Measurements from ENCODE around the gene ST3GAL4. TPM values are rescaled to one million over a fixed set of nuclear protein-coding genes. Genes with fewer than 3 reads are reported as not detected.

Gene ST3GAL4
- total RNA-seq, 2 experiments from 2014 or later, result 9.8 to 10.7 TPM

DNA sequence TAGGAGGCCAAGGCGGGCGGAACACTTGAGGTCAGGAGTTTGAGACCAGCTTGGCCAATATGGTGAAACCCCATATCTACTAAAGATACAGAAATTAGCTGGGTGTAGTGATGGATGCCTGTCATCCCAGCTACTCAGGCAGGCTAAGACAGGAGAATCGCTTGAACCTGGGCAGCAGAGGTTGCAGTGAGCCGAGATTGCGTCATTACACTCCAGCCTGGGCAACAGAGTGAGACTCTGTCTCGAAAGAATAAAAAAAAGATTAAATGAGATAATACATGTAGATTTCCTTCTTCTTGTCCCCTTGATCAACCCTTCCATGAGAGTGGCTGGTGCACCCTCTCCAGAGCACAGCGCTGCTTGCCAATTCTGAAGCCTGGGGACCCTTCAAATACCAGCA is 106.9 kb downstream of the ST3GAL4 start:
- peaks cover 6% of the 10 kb centered on the region for H3K27me3 Mint-ChIP-seq
- H3K27ac Mint-ChIP-seq, result no peak overlapping the region
- CTCF ChIA-PET, result interaction anchor here (1.3 to 7.9 kb wide), 2 partner anchors 16 to 17 kb away, joined by 4 to 55 read pairs; no protein-coding TSS in a partner anchor
- H3K36me3 Mint-ChIP-seq, result no peaks in the 10 kb centered on the region
- peaks cover 16% of the 10 kb centered on the region for H3K4me1 Mint-ChIP-seq (ENCODE audit: low read depth)
- POLR2A ChIA-PET, result no interaction called here
- no peak for DNase-seq
- intact Hi-C loops (cut with micrococcal nuclease), result no loop called here
- H3K4me3 Mint-ChIP-seq, result no peak overlapping the region
- H3K9me3 Mint-ChIP-seq, result no peaks in the 10 kb centered on the region

Other genes starting within 250 kb of the ST3GAL4 start
- gene RPUSD4, start 144.0 kb upstream of the ST3GAL4 start, total RNA-seq, result 10 to 100 TPM; 32.4 to 34.1 TPM
- gene FAM118B, start 143.9 kb upstream of the ST3GAL4 start, total RNA-seq, result 1 to 10 TPM; 8.0 to 9.7 TPM
- gene SRPRA, start 86.8 kb upstream of the ST3GAL4 start, total RNA-seq, result 100 to 1,000 TPM; 142 to 149 TPM
- 10 to 100 TPM; 41.7 to 42.3 TPM for gene FOXRED1, start 86.5 kb upstream of the ST3GAL4 start, total RNA-seq
- 1 to 10 TPM; 7.3 to 8.8 TPM for gene TIRAP, start 72.6 kb upstream of the ST3GAL4 start, total RNA-seq
- 10 to 100 TPM; 40.1 to 43.9 TPM for gene DCPS, start 51.6 kb upstream of the ST3GAL4 start, total RNA-seq

All from activated CD4-positive, alpha-beta memory T cell treated with anti-CD3 and anti-CD28 coated beads for 36 hours (primary cell).